Measurements from ENCODE around the gene TET3. TPM values are rescaled to one million over a fixed set of nuclear protein-coding genes. Genes with fewer than 3 reads are reported as not detected.
"Not testable (repeated sequence)": the region's sequence is repeated elsewhere in the genome, so short reads cannot be mapped to it uniquely, and the experiment has no call there.

The TET3 gene
- 11.7 and 13.3 TPM in 2 replicates for total RNA-seq (2014; rRNA removed; shearing (Covaris generic))

GRCh38 chr2:73984203-73984921, at the start of gene TET3:
Gene TET3, plus strand, starts transcription at chr2:73984910. Its CDS starts 1,494 bp downstream, at chr2:73986404.
- peak; percentile 54 for DNase-seq (ENCODE audit: low spot score)

- no peak for DNase-seq (ENCODE audit: low spot score)
Measured at GRCh38 chr2:73935641-73936040, 49.1 kb upstream of the TET3 start.

GRCh38 chr2:73937103-73937885, 47.4 kb upstream of the TET3 start:
- no peak for DNase-seq (ENCODE audit: low spot score)

GRCh38 chr2:73937899-73938298, 46.8 kb upstream of the TET3 start:
- DNase-seq (ENCODE audit: low spot score): no peak

GRCh38 chr2:73938718-73939352, 45.9 kb upstream of the TET3 start:
- DNase-seq (ENCODE audit: low spot score): no peak

GRCh38 chr2:73939419-73939818, 45.3 kb upstream of the TET3 start:
- DNase-seq (ENCODE audit: low spot score): no peak

- DNase-seq (ENCODE audit: low spot score): not testable (repeated sequence)
Measured at GRCh38 chr2:73940066-73940465, 44.6 kb upstream of the TET3 start.

- no peak for DNase-seq (ENCODE audit: low spot score)
Measured at GRCh38 chr2:73942664-73943063, 42.0 kb upstream of the TET3 start.

GRCh38 chr2:73944714-73945113, 40.0 kb upstream of the TET3 start:
- no peak for DNase-seq (ENCODE audit: low spot score)

- DNase-seq (ENCODE audit: low spot score): no peak
Measured at GRCh38 chr2:73946215-73946614, 38.5 kb upstream of the TET3 start.

GRCh38 chr2:73946666-73947065, 38.0 kb upstream of the TET3 start:
- DNase-seq (ENCODE audit: low spot score): no peak

- DNase-seq (ENCODE audit: low spot score): no peak
Measured at GRCh38 chr2:73947412-73948018, 37.2 kb upstream of the TET3 start.

- DNase-seq (ENCODE audit: low spot score): no peak
Measured at GRCh38 chr2:73949802-73950201, 34.9 kb upstream of the TET3 start.

GRCh38 chr2:73952499-73953446, 31.9 kb upstream of the TET3 start:
- no peak for DNase-seq (ENCODE audit: low spot score)

GRCh38 chr2:73956218-73956865, 28.4 kb upstream of the TET3 start:
- no peak for DNase-seq (ENCODE audit: low spot score)

GRCh38 chr2:73961274-73961673, 23.4 kb upstream of the TET3 start:
- DNase-seq (ENCODE audit: low spot score): no peak

GRCh38 chr2:73961823-73962615, 22.7 kb upstream of the TET3 start:
- no peak for DNase-seq (ENCODE audit: low spot score)

- no peak for DNase-seq (ENCODE audit: low spot score)
Measured at GRCh38 chr2:73962798-73963197, 21.9 kb upstream of the TET3 start.

GRCh38 chr2:73963385-73964120, 21.2 kb upstream of the TET3 start:
- no peak for DNase-seq (ENCODE audit: low spot score)

Measured in HT-29 (cell line).